ENCODE measurements around the gene PTCH1.
A peak's percentile ranks its signal among the peaks of the same experiment; 100 is the strongest.

PTCH1 gene

DNA sequence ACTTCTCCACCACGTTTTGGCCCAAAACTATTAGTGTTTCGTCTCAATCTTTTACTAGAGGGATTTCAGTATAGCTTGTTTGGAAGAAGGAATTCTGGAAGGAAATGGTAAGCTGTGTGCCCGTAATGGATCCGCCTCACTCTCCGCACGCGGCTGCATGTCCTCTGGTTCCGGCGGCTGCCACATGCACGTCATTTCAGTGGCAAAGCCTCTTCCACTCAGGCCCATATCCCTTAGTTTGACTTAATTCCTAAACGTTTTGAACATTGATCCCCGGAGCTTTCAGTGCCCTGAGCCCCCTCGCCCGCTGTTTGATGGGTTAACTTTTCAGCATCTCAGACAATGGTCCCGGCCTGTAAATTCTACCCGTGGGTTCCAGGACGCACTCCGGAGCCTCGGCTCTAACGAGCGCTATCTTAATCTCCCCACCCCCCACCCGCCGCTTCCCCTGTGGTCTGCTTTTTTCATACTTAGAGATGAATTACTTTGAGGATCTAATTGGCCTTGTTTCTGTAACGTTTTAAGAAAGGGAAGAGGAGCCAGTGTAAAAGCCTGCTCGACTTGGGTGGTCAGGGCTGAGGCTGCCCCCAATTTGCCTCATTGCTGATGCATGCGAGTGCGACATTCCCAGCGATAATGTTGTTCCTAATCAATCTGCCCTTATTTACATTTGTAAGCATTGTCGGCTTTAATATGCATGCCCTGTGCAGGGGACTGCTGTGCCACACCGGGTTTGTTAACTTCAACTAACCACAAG is 4.6 kb downstream of the PTCH1 start:
- DNase-seq = peak; percentile 84

GRCh38 chr9:95511616-95511931 is 5.2 kb downstream of the PTCH1 start:
- peak; percentile 65 for DNase-seq

DNA sequence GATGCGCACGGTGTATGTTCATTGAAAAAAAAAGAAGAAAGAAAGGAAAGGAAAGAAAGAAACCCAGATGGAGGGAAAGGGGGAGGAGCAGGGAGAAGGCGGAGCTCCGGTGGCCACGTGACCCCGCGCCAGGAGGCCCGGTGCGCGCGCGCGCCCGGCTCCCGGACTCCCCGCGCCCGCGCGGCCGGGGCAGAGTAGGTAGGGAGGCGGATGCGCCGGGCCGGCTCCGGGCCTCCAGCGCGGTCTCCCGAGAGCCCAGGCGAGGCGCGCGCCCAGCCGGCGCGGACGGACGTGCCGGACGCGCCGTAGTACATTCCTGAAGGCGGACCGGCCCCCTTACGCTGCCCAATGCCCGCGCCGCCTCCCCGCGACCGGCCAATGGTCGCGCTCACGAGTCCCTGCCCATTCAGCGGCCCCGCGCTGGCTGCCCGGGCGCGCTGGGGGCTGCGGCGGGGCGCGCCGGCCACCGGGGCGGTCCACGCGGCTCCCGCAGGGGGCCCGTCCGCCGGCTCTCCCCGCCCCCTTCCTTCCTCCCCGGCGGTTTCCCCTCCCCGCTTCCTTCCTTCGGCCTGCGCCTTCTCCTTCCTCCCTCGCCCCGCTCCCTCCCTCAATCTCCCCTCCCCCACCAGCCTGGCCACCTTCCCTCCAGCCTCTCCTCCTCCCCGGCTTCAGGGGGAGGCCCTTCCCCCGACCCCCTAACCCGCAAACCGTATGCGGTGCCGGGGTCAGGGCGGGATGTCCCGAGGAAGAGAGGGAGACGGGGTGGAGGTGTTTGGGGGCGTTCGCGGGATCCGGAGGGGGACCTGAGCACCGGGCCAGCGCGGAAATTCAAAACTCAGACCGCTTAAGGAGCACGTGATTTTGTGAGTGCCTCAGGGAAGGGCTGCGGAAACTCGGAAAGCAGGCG is 5.8 kb downstream of the PTCH1 start:
- DNase-seq = peak; percentile 94

- DNase-seq = no peak
Measured at GRCh38 chr9:95509851-95510708, 6.7 kb downstream of the PTCH1 start.

GRCh38 chr9:95508968-95509850 is 7.6 kb downstream of the PTCH1 start:
- peak; percentile 94 for DNase-seq

GRCh38 chr9:95508242-95508967 is 8.4 kb downstream of the PTCH1 start:
- DNase-seq = peak; percentile 49

DNA sequence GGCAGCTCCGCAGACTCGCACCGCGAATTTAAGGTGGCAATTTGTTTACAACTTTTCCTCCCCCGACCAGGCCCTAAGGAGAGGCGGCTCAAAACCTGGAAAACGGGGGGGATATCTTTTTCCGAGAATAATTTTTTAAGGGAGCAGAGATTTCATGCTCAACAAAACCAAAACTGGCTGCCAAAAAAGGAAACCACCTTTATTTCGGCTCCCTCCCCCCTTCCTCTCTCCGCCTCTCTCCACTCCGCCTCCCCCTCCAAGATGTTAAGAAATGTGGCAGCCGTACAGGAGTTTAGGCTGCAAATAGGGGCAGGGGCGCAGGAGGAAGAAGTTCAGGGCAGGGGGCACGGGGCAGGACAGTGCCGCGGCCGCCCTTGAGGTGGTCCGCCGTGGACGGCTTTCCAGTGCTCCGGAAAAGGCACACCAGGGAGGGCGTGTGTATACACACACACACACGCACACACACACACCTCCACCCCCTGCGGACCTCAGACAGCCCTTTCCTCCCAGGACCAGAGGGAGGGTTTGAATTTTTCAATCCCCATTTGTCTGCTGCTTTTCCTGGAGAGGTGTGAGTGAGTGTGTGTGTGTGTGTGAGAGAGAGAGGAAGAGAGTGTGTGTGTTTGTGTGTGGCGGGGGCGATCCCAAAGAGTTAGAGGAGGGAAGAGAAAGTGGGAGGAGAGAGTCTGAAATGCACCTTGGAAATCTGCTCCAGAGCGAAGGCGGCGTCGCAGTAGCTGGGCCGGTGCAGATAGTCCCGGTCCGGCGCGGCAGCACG is 9.1 kb downstream of the PTCH1 start:
- DNase-seq = peak; percentile 74

DNA sequence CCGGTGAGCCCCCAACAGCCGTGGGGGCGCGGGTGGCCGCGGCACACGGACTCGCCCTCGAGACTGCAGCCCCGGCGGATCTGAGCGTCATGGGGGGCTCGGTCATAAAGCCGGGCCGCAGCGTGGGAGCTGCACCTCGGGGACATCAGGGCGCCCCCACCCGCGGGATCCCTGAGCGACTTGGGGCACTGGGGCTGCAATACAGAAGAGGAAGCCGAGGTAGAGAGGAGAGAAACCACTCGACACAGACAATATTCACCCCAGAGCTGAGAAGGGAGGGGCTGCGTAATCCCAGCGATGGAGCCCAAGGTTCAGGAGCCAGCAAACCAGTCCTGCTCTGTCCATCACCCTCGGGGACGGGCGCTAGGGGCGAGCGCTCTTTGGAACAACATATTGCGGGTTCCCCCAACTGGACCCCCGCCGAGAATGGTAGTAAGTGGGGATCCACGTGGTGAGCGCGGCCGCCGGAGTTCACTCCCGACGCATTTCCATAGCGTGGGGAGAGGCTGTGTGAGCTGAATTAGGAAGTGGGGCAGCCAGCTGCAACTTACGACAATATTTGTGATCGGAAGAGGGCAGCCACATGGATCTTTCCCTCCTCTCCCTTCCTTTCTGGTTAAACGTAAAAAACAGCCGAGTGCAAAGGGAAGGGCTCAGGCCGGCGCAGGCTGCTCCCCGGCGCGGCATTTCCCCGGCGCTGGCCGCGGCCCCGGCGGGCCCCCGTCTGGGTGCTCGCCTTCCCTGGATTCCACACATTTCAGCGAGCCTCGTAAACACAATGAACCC is 9.9 kb downstream of the PTCH1 start:
- peak; percentile 84 for DNase-seq

GRCh38 chr9:95506428-95506677 is 10.4 kb downstream of the PTCH1 start:
- DNase-seq = peak; percentile 87

DNA sequence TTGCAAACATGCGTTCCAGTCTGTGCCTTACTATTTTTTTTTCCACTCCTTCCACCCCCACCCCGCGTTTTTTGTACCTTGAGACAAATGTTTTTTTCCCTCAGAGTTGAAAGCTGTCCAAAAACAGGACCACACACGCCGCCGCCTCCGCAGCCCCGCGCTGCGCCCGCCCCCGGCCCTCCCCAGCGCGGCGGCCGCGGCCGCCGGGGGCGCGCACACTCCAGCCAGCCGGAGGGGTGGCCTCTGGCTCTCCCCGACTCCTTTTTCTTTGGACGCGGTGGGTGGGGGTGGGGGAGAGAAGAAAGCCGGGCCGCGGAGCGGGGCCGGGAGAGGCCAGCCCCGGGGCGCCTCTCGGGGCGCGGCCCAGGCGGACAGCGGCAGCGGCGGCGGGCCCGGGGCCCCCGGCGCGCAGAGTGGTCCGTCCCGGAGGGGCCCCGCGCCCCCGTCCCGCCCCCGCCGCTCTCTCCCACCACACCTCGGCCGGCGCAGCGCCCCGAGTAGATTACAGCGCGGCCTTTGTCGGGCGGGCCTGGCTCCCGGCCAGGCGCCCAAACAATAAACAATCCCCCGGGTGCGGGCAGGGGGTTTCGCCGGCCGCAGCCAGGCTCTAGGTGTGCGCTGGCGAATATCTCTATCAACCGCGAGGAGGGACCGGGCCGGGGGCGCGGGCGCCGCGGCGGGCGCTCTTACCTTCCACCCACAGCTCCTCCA is 10.9 kb downstream of the PTCH1 start:
- peak; percentile 69 for DNase-seq

GRCh38 chr9:95505072-95505716 is 11.6 kb downstream of the PTCH1 start:
- DNase-seq = no peak

DNA sequence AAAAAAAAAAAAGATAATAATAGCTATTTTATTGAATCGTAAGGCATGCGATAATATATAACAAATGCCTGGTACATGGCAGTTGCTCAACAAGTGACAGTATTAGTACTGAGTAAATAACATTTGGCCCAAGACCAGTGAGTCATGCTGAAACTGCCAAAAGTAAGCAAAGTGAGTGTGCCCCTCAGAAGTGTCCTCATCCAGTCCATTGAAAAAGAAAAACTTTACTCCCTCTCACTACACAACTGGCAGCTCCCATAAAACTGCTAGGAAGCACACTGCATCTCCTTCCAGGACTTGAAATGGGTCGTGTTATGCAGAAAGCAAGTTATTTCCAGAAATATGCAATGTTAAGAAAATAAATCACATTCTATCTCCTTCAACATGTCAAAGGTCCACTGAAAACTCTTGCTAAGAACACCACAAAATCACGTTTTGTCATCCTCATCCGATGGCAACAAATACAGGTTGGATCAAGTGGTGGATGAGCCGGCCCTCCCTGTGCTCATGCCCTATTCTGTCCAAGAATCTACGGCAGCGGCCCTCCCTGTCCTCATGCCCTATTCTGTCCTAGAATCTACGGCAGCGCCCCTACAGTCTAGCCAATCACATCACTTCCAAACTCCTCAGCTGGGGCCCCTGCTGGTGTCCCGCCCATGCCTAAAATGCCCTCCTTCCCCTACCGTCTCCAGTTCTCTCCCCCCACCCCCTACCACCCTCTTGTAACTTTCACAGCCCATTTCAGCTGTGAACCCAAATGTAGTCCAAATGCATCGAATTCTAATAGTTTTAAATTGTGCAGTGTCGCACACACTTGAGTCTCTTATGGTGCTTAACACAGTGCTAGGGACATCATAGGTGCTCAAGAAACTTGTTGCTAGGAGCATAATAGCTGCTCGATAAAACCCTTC is 12.5 kb downstream of the PTCH1 start:
- peak; percentile 21 for DNase-seq

- DNase-seq = no peak
Measured at GRCh38 chr9:95503369-95503768, 13.4 kb downstream of the PTCH1 start.

DNA sequence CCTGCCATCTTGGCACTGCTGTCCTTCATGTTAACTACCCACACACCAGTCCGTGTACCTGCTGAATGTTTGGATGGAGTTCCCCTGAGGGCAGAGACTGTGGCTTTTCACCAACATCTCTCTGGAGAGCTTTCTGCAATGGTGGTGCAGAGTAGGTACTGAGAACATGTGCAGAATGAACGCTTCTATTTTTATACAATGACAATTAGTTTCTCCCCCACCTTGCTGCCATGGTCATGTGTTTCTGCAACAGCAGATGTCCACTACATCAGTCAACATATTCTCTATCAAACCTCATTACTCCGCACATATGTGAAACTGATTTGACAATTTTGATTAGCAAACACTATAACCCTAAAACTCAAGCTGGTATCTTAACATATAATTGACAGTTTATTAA is 14.5 kb downstream of the PTCH1 start:
- no peak for DNase-seq

GRCh38 chr9:95499847-95500246 is 16.9 kb downstream of the PTCH1 start:
- no peak for DNase-seq

GRCh38 chr9:95499046-95499676 is 17.6 kb downstream of the PTCH1 start:
- no peak for DNase-seq

DNA sequence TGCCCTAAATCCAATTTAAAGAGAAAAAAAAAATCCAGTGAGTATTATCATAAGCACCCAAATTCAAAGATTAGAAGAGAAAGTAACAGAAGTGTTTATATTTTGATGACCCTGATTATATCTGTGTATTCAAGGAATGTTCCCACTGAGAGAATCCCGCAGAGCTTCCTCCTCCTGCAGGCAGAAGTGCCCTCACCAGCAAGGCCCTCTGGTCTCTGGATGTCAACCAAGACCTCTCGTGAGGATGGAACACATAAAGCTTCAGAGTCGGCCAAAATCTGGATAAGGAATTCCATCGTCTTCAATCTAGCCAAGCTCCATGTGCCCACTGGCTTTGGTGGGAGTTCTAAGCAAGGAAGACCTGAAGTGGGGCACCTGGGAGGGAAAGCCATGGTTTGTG is 18.1 kb downstream of the PTCH1 start:
- no peak for DNase-seq
